Stimulated activated CD4-positive, alpha-beta T cell treated with anti-CD3 and anti-CD28 coated beads, Interleukin-15, amount 100 ng/mL, for 48 hours (primary cell): Measurements from ENCODE around the gene ALG12.
A peak's percentile ranks its signal among the peaks of the same experiment; 100 is the strongest.

Experiments
- DNase-seq, 2 donors: peaks; one replicate each; pipeline ENCODE4 v3.0.0-alpha.2; 2020; ENCODE audit warnings: low read depth in 2 of 2

ALG12 gene

GRCh38 chr22:49917974-49918910, at the start of gene ALG12, which contains the start of gene CRELD2:
Gene ALG12, minus strand, starts transcription at chr22:49918438. Its CDS starts 4,673 bp downstream, at chr22:49913765.
Gene CRELD2, plus strand, starts transcription at chr22:49918634. Its CDS starts 136 bp downstream, at chr22:49918770.
- DNase-seq: peak; percentile 96 to 97

- DNase-seq: no peak
Measured at GRCh38 chr22:49967706-49968208, 49.5 kb upstream of the ALG12 start.

- no peak for DNase-seq
Measured at GRCh38 chr22:49966774-49967705, 48.8 kb upstream of the ALG12 start.

- no peak for DNase-seq
Measured at GRCh38 chr22:49966041-49966773, 48.0 kb upstream of the ALG12 start.

- DNase-seq: no peak
Measured at GRCh38 chr22:49965091-49966040, 47.1 kb upstream of the ALG12 start.

GRCh38 chr22:49964136-49965090, 46.2 kb upstream of the ALG12 start:
- DNase-seq: no peak

- no peak for DNase-seq
Measured at GRCh38 chr22:49963647-49964026, 45.4 kb upstream of the ALG12 start.

GRCh38 chr22:49962751-49963646, 44.8 kb upstream of the ALG12 start:
- DNase-seq: no peak

GRCh38 chr22:49962012-49962750, 43.9 kb upstream of the ALG12 start:
- peak; percentile 81 to 87 for DNase-seq

GRCh38 chr22:49961601-49962011, 43.4 kb upstream of the ALG12 start:
- DNase-seq: no peak

GRCh38 chr22:49961005-49961600, 42.9 kb upstream of the ALG12 start:
- DNase-seq: no peak

GRCh38 chr22:49960159-49961004, 42.1 kb upstream of the ALG12 start, which contains the start of gene PIM3:
Gene PIM3, plus strand, starts transcription at chr22:49960772. Its CDS starts 176 bp downstream, at chr22:49960948.
- DNase-seq: peak; percentile 91 to 93

- no peak for DNase-seq
Measured at GRCh38 chr22:49959782-49960158, 41.5 kb upstream of the ALG12 start.

GRCh38 chr22:49958931-49959781, 40.9 kb upstream of the ALG12 start:
- DNase-seq: no peak
